ENCODE data around the gene MLLT6. TPM values are rescaled to one million over a fixed set of nuclear protein-coding genes. Genes with fewer than 3 reads are reported as not detected.
A peak's percentile ranks its signal among the peaks of the same experiment; 100 is the strongest.

The MLLT6 gene
- total and polyA plus RNA-seq, 12 donors: 17.3 to 104 (median 67.5) TPM

- no peaks in the 10 kb centered on the region for H3K27me3 ChIP-seq
- ATAC-seq (peak in 7 of 8 donors; percentile 39 to 76 (median 63)), DNase-seq (peak in 1 of 2 donors; percentile 46)
- 68 to 73% methylated on average over 12 of the region's 12 CpGs for WGBS, 2 donors
- no peak for TF ChIP-seq CTCF (IDR thresholded peaks at IDR 0.05)
- H3K36me3 ChIP-seq: no peaks in the 10 kb centered on the region
- intact Hi-C loops (cut with DNase I): no loop called here
- H3K9me3 ChIP-seq: no peaks in the 10 kb centered on the region
- H3K27ac ChIP-seq: peak overlapping the region in 4 of 10 donors; percentile 16 to 70 (median 23)
- peaks cover 0 to 15% (median 0%) of the 10 kb centered on the region in 9 donors for H3K4me1 ChIP-seq
- H3K4me3 ChIP-seq: no peak overlapping the region
Measured at GRCh38 chr17:38685491-38685890, 19.6 kb upstream of the MLLT6 start.

GRCh38 chr17:38687286-38687685 lies 17.8 kb upstream of the MLLT6 start:
- Histone ChIP-seq H3K4me1 (peaks cover 0 to 15% (median 0%) of the 10 kb centered on the region in 9 donors), H3K4me3 (no peak overlapping the region), H3K27ac (no peak overlapping the region), H3K9me3 (no peaks in the 10 kb centered on the region), H3K36me3 (no peaks in the 10 kb centered on the region), H3K27me3 (no peaks in the 10 kb centered on the region)
- TF ChIP-seq CTCF (IDR thresholded peaks at IDR 0.05): no peak
- 95 to 96% methylated on average over 5 of the region's 5 CpGs for WGBS, 2 donors
- DNase-seq (no peak), ATAC-seq (no peak)
- intact Hi-C loops (cut with DNase I): no loop called here

- intact Hi-C loops (cut with DNase I): loop anchor here in 2 of 10 donors (5.0 kb wide), 1 partner anchor 42 kb away; the partner anchor contains the start of gene CISD3 (in 2 of the 2)
- no peak for DNase-seq
- Histone ChIP-seq H3K27me3 (no peaks in the 10 kb centered on the region), H3K4me3 (no peak overlapping the region), H3K4me1 (peaks cover 8 to 22% (median 17%) of the 10 kb centered on the region in 9 donors), H3K9me3 (no peaks in the 10 kb centered on the region), H3K27ac (no peak overlapping the region), H3K36me3 (no peaks in the 10 kb centered on the region)
- no peak for TF ChIP-seq CTCF (IDR thresholded peaks at IDR 0.05)
- WGBS, 2 donors: 80 to 81% methylated on average over 4 of the region's 4 CpGs
- no peak for ATAC-seq
Measured at GRCh38 chr17:38690386-38690785, 14.7 kb upstream of the MLLT6 start.

GRCh38 chr17:38691154-38691553 lies 13.9 kb upstream of the MLLT6 start:
- TF ChIP-seq CTCF (IDR thresholded peaks at IDR 0.05): no peak
- 79 to 85% methylated on average over 4 of the region's 4 CpGs for WGBS, 2 donors
- H3K4me1 ChIP-seq: peaks cover 8 to 18% (median 17%) of the 10 kb centered on the region in 9 donors
- no peaks in the 10 kb centered on the region for H3K9me3 ChIP-seq
- intact Hi-C loops (cut with DNase I): loop anchor here in 2 of 10 donors (5.0 kb wide), 1 partner anchor 41 kb away; the partner anchor contains the start of gene CISD3 (in 2 of the 2)
- no peak overlapping the region for H3K27ac ChIP-seq
- H3K36me3 ChIP-seq: no peaks in the 10 kb centered on the region
- DNase-seq (no peak), ATAC-seq (no peak)
- H3K4me3 ChIP-seq: no peak overlapping the region
- no peaks in the 10 kb centered on the region for H3K27me3 ChIP-seq

Data from heart right ventricle (tissue), 16 donors.